ENCODE results near the gene DPPA5.

DNA sequence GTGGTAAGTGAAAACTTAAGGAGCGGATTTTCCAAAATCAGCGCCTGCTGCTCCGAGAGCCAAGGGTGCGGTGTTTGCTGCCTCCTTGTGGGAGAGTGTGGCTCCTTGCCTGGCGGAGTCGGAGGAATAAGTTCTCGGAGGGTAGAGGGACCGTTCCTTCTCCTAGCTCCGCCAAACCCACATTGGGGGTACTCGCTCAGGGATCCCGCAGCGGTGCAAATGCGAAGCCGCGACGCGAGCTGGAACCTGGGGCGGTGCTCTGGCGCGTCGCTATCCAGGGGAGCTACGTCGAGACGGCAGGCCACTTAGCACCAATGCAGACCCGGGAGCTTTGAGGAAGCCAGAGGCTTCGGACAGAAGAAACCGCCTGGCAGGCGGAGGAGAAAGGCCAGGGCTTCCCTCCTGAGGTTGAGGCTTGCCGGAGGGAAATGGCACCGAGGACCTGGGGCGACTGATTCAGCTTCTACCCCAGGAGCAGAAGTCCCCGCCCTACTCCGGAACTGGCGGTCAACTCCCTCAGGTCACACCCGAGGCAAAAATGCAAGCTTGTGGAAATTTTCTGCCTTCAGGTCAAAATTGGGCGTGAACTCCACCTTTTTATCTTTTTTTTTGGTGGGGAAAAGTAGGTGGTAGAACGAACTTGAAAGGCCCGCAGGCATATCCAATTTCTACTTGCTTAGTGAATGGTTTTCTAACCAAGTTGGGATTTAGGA is 34.9 kb upstream of the DPPA5 start:
- TF ChIP-seq TFE3 (CRISPR knock-in tag; IDR thresholded peaks at IDR 0.05): no peak
- TF ChIP-seq CTCF (IDR thresholded peaks at IDR 0.05 in 2 of 3, conservative IDR thresholded peaks at IDR 0.05 in 1 of 3; ENCODE audit: insufficient read depth in 2 of 3, low read depth in 1 of 3, low read length in 3 of 3): peak; percentile 78 to 82 (median 81)
- TF ChIP-seq SRF (CRISPR knock-in tag; IDR thresholded peaks at IDR 0.05): 0 out of 4 replicates have a peak, but pooled peaks of 1 of the 2 experiments have one; percentile 15
- TF ChIP-seq, protein P1, sequence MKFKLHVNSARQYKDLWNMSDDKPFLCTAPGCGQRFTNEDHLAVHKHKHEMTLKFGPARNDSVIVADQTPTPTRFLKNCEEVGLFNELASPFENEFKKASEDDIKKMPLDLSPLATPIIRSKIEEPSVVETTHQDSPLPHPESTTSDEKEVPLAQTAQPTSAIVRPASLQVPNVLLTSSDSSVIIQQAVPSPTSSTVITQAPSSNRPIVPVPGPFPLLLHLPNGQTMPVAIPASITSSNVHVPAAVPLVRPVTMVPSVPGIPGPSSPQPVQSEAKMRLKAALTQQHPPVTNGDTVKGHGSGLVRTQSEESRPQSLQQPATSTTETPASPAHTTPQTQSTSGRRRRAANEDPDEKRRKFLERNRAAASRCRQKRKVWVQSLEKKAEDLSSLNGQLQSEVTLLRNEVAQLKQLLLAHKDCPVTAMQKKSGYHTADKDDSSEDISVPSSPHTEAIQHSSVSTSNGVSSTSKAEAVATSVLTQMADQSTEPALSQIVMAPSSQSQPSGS (CRISPR knock-in tag; IDR thresholded peaks at IDR 0.05): no peak

Data from K562 (cell line).